Suppressor macrophage (primary cell): ENCODE results near the gene TBX2.

Experiments
- DNase-seq, 4 experiments: peaks; one replicate each; pipeline ENCODE4 v3.0.0-alpha.2; 2020 to 2022

Gene TBX2

DNA sequence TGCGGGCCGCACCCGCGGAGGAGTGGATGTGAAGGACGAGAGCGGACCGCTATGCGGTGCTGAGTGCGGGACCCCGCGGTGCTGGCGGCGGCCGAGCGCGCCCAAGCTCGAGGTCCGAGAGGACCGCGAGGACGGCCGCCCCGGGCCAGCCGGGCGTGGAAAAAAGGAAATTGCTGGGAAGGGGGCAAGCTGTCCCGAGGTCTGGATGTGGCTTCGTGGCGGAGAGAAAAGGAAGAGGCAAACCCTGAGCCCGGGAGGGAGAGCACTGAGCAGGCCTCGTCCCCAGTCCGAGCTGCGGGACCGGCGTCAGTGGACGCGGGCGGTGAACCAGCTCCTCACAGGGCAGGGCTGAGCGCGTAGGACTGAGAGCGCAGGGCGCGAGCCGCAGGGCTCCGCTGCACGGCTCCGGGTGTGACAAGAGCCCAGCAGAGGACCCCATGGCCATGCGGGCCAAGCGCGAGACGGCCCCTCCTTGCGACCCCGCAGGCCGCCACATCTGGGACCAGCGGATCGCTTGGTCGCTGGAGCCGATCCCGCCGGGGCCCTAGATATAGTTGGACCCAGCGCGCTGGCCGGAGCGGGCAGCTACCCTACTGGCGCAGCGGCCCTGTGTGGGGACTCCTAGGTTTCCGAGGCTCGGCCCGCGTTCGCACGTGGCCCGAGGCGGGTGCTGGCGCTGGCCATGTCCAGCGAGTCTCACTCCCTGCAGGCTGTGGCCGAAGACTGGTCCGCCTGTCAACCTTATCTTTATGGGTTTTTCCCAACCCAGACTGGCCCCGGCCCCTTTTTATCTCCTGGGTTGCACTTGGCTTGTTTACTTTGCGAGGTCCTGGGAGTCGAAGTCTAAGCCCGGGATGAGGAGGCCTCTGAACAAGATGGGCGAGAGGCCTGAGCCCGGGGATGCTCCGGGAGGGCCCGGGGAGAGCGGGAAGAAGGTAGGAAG, 55.0 kb downstream of the TBX2 start:
- DNase-seq = peak in 1 of 4 experiments; percentile 22

DNA sequence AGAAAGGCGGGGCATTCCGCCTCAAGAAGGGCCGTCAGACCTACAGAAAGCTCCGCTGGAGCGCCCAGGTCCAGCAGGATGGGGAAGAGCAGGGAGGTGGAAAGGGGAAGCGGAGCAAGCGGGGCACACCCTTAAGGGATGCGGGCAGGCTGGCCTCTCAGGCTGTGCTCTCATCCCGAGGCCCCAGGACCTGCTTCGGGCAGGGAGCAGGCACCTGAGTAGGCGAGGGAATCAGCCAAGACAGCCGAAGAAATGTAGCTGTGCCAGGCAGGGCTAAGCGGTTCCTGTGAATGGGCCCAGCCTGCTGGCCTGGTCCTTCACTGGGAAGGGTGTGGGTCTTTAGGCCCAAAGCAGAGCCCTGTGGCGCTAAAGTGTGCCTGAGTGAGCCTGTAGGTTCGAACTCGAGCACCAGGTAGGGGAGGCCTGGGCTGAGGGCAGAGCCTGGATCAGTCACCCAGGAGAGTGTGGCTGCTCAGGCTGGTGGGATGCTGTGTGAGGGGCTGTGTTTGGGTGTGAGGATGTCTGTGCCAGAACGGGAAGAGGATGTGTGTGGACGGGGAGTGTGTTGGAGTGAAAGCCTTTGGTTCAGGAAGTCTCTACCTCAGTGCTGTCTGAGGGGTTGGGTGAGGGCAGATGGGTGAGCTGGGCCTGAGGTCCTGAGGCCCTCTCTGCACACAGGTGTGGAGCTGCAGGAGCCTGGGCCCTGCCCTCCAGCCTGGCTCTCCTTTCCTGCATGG, 55.8 kb downstream of the TBX2 start:
- DNase-seq = no peak

DNA sequence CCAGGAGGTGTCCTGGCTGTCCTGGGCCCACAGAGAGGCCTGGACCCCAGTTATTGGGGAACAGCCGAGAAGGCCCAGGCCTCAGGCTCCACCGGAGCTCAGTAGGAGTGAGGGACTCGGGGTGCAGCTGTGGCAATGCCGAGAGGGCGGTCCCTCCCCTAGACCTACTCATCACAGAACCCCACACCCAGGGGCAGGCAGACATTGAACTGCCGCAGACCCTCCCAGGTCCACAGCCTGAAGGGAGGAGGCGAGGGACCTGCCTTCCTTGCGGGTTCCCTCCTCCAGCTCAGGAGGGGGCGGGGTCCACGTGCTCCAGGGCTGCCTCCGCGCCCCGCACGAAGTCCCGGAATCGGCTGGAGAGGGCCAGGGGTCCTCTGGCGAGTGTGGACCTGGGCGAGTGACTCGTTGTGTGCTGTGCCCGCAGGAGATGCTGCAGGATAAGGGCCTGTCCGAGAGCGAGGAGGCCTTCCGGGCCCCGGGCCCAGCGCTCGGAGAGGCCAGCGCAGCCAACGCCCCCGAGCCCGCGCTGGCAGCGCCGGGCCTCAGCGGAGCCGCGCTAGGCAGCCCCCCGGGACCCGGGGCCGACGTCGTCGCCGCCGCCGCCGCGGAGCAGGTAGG, 56.5 kb downstream of the TBX2 start:
- DNase-seq = no peak

DNA sequence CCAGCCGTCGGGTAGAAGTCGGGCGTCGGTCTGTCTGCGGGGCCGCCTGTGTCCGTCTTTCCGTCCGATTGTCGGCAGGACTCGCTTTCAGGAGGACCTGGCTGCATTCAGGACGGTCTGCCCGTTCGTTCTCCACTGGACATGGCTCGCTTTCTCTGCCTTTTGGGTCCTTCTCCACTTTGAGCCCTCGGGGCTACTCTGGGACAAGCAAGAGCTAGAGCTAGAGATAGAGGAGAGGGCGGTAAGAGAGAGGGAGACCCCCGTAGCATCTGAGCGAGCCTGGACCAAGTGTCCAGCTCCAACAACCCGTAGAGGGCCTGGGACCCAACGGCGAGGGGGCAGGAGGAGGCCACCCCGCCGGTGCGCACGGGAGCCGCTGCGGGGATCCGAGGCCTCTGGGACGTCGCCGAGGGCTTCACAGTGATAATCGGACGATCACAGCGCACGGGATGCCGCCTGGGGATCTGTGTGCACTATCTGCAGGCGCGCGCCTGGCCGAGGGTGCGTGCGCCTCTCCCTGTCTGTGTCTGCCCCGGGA, 57.1 kb downstream of the TBX2 start:
- no peak for DNase-seq

DNA sequence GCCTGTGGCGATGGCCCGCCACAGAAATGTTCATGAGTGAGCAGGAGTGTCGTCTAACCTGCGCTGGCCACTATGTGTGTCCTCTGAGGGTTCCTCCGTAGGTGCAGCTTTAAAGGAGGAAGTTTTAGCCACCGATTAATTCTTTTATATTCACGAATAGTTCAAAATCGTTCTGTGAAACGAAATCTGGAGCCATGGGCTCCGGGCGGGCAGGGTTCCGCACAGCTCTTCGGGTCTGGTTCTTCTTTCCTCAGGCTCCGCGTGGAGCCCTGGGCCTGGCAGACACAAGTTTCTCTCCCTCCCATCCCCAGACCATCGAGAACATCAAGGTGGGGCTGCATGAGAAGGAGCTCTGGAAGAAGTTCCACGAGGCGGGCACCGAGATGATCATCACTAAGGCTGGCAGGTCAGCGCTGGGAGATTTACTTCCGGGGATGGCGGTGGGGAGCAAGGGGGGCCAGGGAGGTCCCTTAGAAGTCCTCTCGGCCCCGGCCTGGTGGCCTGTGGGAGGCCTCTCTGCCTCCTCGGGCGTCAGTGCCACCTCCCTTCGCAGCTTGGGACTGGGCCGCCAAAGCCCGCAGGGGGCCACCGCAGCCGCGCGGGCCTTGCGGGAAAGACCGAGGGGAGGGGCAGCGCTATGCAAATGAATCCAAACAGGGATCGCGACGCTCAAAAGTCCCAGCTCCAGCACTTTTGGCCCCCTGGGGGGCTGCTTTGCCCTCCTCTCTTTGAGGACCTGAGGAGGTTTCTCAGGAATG, 57.8 kb downstream of the TBX2 start:
- DNase-seq = no peak

DNA sequence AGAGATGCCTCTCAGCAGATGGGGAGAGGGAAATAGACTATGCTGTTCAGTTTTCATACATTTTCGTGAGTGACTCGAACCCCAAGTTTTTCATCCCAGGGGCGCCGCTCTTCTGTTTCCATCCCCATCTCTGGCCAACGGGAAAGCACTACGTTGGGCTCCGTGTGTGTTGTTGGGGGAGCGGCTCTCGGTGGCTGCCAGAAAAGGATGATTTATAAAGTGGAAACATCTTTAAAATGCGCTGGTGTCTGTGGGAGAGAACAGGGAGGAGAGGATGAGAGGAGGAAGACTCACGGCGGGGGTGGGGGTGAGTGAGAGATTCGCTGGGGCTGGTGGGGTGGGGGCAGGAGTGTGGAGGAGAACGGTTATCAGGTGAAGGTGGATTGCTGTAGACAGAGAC, 58.4 kb downstream of the TBX2 start:
- no peak for DNase-seq

DNA sequence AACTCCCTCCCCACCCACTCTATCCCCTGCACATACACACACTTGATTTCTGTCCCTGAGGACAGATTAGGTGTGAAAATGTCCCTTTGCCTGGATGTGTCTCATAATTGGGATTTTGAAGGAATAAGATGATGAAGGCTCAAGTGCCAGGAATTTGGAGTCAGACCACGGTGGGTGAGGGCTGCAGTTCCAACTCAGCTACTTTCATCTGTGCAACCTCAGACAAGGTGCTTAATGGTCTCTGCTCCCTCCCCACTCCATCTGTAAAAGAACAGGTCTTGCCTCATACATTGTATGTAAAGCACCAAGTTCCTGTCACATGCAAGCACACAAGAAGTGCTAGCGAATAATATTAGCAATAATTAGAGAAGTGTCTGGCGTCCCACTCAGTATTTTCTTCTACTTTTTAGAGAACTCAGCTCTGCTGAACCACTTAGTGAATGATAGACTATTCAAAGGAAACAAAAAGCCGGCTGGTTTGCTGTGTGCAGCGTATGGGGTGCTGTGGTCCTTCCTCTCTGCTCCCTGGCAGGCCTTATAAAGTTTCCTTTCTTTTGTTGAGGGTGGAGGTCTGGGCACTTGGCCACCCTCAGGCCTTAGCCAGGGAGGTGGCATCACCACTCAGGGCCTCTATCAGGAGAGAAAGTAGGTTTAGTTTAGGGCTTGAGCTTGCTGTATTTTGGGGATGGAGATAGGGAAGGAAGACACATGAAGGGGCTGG, 58.9 kb downstream of the TBX2 start:
- DNase-seq = peak; percentile 28 to 74 (median 46)
